HL-60 (cell line): ENCODE results near the gene ADCY3.

Source experiments
- DNase-seq, 2 experiments: peaks; one replicate each; pipeline ENCODE4 v3.0.0-alpha.2; 2010 to 2020; ENCODE audit warnings: low read depth in 1 of 2, low spot score in 1 of 2
- H3K27ac ChIP-seq: fragments of 250-450 bp; sonication (Bioruptor Pico); replicated peaks from 2 replicates; pipeline ENCODE4 v1.5.1; 2020; ENCODE audit warnings: mild to moderate bottlenecking, moderate library complexity
- H3K27me3 ChIP-seq: fragments of 250-450 bp; sonication (Bioruptor Pico); 2 replicates; pipeline ENCODE4 v1.5.1; 2021; ENCODE audit warnings: mild to moderate bottlenecking, moderate library complexity; ENCODE audit not compliant: insufficient read depth, poor library complexity, severe bottlenecking
- H3K4me3 ChIP-seq: replicated peaks from 2 replicates; pipeline ENCODE4 v1.5.1; 2011; ENCODE audit warnings: mild to moderate bottlenecking, control low read depth, low read length; ENCODE audit not compliant: insufficient read depth
- CTCF ChIP-seq: IDR thresholded peaks from one replicate; pipeline ENCODE4 v1.5.1; 2011; ENCODE audit warnings: low read length, control low read depth, inconsistent platforms; ENCODE audit not compliant: insufficient read depth
- GABPA ChIP-seq: IDR thresholded peaks from 2 replicates; pipeline ENCODE4 v1.6.1; 2012; ENCODE audit warnings: low read depth
- POLR2AphosphoS5 ChIP-seq: IDR thresholded peaks from 2 replicates; pipeline ENCODE4 v1.6.1; 2012; ENCODE audit warnings: low read depth
- REST ChIP-seq: IDR thresholded peaks from 2 replicates; pipeline ENCODE4 v1.6.1; 2012; ENCODE audit warnings: low read depth; ENCODE audit not compliant: insufficient replicate concordance
- SPI1 ChIP-seq: IDR thresholded peaks from 2 replicates; pipeline ENCODE4 v1.6.1; 2012; ENCODE audit warnings: low read depth, mild to moderate bottlenecking, borderline replicate concordance

ADCY3 gene

DNA sequence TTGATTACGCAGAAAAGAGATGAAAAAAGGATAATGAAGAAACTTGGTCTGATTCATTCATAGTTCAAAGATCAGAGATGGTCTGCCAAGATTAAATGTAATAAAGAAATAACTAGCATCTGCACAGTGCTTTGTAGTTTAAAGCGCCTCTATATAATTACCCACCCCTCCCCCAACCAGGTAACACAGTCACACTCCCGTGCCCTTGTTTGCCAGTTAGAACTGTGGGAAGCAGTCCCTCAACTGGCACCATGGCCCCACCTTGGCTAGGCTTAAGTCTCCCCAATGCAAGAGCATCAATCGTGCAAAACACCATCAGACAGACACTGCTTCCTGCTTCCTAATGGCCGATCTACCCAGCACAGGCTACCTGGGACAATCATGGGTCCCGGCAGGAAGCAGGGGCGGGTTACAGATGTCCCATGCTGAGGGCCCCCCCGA is 11.6 kb downstream of the ADCY3 start:
- TF ChIP-seq GABPA: no peak
- no peak for TF ChIP-seq REST
- TF ChIP-seq CTCF: no peak
- no peak for TF ChIP-seq SPI1
- TF ChIP-seq POLR2AphosphoS5: no peak
- Histone ChIP-seq H3K4me3 (no peak overlapping the region), H3K27ac (no peak overlapping the region), H3K27me3 (no peaks in the 10 kb centered on the region)
- DNase-seq: no peak

DNA sequence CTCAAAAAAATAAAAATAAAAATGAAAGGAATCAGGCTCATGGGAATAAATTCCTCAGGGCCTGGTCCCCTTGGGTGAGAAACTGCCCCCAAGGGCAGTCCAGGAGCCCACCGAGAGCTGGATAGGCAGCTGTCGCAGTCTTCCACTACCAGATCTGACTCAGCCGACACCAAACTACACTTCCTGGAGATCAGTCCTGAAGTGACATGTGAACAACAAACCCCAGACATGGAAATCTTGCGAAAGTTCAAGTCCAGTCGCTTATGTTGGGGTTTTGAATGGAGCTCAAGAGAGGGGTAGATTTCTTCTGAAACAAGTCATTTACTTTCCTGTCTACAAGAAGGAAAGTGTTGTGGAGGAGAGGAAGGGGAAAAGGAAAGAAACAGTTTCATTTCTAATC is 12.9 kb downstream of the ADCY3 start:
- Histone ChIP-seq H3K27ac (no peak overlapping the region), H3K4me3 (no peak overlapping the region), H3K27me3 (no peaks in the 10 kb centered on the region)
- no peak for DNase-seq
- TF ChIP-seq POLR2AphosphoS5: no peak
- TF ChIP-seq GABPA: no peak
- TF ChIP-seq REST: no peak
- no peak for TF ChIP-seq SPI1
- no peak for TF ChIP-seq CTCF

DNA sequence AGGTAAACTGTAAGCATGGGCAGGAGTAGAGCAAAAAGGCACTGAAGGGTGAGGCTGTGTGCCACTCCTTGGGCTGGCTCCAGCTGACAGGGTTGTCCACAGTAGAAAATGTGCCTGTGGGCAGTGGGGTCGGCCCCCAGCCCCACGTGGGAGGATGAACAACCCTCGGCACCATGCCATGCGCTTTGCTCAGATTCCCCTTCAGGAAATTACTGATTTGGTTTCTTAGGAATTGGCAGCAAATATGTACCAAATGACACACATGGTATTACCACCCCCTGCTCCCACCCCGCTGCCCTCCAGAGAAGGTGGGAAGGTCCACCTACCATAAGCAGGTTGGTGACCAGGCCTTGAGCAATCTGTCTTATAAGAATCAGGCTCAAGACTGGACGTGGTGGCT is 13.6 kb downstream of the ADCY3 start:
- DNase-seq: no peak
- no peak overlapping the region for H3K4me3 ChIP-seq
- no peaks in the 10 kb centered on the region for H3K27me3 ChIP-seq
- TF ChIP-seq POLR2AphosphoS5 (no peak), CTCF (no peak), GABPA (no peak), SPI1 (no peak), REST (no peak)
- no peak overlapping the region for H3K27ac ChIP-seq
